Stimulated activated CD8-positive, alpha-beta memory T cell treated with anti-CD3 and anti-CD28 coated beads, Interleukin-7, amount 100 ng/mL, for 24 hours (primary cell): ENCODE measurements around the gene ACOT2.

Experiments used
- DNase-seq: peaks from one replicate; pipeline ENCODE4 v3.0.0-alpha.2; 2020; ENCODE audit warnings: low read depth

The ACOT2 gene

DNA sequence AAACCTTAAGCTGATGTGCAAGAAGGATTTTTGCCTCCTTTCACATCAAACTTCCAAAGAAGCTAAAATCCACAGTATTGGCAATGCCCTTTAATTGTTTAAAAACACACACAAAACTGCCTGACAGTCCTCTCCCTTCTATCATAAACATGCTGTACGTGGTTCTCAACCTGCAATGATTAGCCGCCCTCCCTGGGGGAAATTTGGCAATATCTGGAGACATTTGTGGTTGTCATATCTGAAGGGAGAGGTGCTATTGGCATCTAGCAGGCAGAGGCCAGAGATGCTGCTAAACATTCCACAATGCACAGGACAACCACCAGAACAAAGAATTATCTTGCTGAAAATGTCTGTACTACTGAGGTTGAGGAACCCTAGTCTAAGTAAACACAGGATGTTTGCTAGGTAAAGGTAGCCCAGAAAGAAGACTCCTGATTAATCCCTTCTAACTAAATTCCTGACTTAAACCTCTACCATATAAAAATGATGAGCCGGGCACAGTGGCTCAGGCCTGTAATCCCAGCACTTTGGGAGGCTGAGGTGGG, 44.5 kb downstream of the ACOT2 start:
- no peak for DNase-seq

GRCh38 chr14:73616831-73617230, 47.8 kb downstream of the ACOT2 start:
- DNase-seq, result no peak

GRCh38 chr14:73619524-73619923, 50.5 kb downstream of the ACOT2 start:
- DNase-seq, result no peak

DNA sequence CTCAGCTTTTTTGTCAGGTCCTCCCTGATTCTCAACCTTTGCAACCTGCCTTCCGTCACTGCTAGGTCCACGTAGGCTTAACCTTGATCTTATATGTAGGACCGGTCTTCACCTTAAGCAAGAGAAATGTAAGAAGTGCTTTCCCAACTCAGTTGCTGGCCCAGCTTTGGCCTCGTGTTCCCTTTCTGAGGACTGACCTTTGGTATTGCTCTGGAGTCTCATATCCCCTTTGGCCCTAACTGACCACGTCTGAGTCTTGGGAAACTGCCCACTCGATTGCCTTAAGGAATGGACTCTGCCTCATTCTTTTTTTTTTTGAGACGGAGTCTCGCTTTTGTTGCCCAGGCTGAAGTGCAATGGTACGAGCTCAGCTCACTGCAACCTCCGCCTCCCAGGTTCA, 51.3 kb downstream of the ACOT2 start:
- no peak for DNase-seq

DNA sequence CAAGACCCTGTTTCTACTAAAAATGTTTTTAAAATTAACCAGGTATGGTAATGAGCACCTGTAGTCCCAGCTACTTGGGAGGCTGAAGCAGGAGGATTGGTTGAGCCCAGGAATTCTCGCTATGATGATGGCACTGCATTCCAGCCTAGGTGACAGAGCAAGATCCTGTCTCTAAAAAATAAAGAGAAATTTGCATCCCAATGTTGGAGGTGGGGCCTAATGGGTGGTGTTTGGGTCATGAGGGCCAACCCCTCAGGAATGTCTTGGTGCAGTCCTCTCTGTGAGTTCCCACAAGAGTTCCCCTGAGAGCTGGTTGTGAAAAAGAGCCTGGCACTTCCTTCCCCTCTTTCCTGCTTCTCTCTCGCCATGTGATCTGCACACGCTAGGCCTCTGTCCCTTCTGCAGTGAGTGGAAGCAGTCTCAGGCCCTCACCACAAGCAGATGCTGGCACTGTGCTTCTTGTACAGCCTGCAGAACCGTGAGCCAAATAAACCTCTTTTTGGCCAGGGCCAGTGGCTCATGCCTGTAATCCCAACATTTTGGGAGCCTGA, 54.6 kb downstream of the ACOT2 start:
- DNase-seq, result no peak
